ENCODE measurements around the gene CAMSAP2. TPM values are rescaled to one million over a fixed set of nuclear protein-coding genes. Genes with fewer than 3 reads are reported as not detected.

CAMSAP2 gene
- total RNA-seq, 1 donor: 55.7 TPM

DNA sequence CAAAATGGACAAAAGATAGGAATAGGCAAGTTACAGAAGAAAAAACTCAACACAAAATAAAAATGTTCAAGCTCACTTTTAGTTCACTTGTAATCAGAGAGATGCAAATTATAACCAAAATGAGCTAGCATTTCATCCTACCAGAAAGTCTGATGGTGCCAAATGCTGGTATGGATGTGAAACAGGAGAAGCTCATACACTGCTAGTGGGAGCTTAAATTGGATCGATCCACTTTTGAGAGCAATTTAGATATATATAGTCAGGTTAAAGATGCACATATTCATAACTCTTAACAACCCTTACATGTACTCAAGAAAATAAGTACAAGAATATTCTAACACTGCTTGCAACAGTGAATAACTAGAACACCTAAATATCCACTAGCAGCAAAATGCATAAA is 18.5 kb upstream of the CAMSAP2 start:
- TF ChIP-seq, protein P1, sequence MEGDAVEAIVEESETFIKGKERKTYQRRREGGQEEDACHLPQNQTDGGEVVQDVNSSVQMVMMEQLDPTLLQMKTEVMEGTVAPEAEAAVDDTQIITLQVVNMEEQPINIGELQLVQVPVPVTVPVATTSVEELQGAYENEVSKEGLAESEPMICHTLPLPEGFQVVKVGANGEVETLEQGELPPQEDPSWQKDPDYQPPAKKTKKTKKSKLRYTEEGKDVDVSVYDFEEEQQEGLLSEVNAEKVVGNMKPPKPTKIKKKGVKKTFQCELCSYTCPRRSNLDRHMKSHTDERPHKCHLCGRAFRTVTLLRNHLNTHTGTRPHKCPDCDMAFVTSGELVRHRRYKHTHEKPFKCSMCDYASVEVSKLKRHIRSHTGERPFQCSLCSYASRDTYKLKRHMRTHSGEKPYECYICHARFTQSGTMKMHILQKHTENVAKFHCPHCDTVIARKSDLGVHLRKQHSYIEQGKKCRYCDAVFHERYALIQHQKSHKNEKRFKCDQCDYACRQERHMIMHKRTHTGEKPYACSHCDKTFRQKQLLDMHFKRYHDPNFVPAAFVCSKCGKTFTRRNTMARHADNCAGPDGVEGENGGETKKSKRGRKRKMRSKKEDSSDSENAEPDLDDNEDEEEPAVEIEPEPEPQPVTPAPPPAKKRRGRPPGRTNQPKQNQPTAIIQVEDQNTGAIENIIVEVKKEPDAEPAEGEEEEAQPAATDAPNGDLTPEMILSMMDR (IDR thresholded peaks at IDR 0.05; ENCODE audit: insufficient read depth, low read depth, low read length): no peak

GRCh38 chr1:200724064-200724463 is 14.6 kb upstream of the CAMSAP2 start:
- TF ChIP-seq, protein P1 (IDR thresholded peaks at IDR 0.05; ENCODE audit: insufficient read depth, low read depth, low read length): no peak
- DNase-seq (ENCODE audit: low read depth): no peak
- no peak overlapping the region for H3K4me3 ChIP-seq (ENCODE audit: low read depth, low read length)

More for the DNA sequence above, 18.5 kb upstream of the CAMSAP2 start:
- no peak overlapping the region for H3K4me3 ChIP-seq (ENCODE audit: low read depth, low read length)
- no peak for DNase-seq (ENCODE audit: low read depth)

- no peak for DNase-seq (ENCODE audit: low read depth)
- no peak overlapping the region for H3K4me3 ChIP-seq (ENCODE audit: low read depth, low read length)
- TF ChIP-seq, protein P1 (IDR thresholded peaks at IDR 0.05; ENCODE audit: insufficient read depth, low read depth, low read length): no peak
Observed at GRCh38 chr1:200727257-200727656, 11.4 kb upstream of the CAMSAP2 start.

- TF ChIP-seq, protein P1 (IDR thresholded peaks at IDR 0.05; ENCODE audit: insufficient read depth, low read depth, low read length): no peak
- DNase-seq (ENCODE audit: low read depth): no peak
- no peak overlapping the region for H3K4me3 ChIP-seq (ENCODE audit: low read depth, low read length)
Observed at GRCh38 chr1:200729863-200730262, 8.8 kb upstream of the CAMSAP2 start.

DNA sequence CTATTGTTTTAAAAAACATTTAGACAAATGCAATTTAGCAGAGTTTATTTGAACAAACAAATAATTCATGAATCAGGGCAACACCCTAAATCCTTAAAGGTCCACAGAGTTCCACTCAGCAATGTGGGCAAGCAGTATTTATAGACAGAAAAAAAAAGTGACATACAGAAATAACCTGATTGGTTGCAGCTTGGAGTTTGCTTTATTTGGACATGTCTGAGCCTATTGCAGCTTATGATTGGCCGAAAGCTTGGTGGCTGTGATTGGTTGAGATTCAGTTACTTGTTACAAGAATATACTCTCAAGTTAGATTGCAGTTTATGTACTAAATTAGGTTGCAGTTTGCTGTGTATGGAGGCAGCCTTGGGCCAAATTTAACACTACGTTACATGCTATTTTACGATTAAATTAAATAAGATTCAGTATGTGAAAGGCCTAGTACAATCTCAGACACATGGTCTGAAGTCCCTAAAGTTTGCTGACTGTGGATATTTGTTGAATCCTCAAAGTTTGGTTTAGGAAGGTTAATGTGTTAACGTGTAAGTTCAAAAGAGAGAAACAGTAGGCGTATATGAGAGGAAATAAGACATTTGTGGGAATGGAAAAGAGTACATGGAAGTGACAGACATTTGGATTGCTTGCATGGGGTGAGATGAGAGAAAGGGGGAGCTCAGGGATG is 6.9 kb upstream of the CAMSAP2 start:
- DNase-seq (ENCODE audit: low read depth): no peak
- H3K4me3 ChIP-seq (ENCODE audit: low read depth, low read length): no peak overlapping the region
- TF ChIP-seq, protein P1 (IDR thresholded peaks at IDR 0.05; ENCODE audit: insufficient read depth, low read depth, low read length): no peak

GRCh38 chr1:200732438-200732837 is 6.3 kb upstream of the CAMSAP2 start:
- TF ChIP-seq, protein P1 (IDR thresholded peaks at IDR 0.05; ENCODE audit: insufficient read depth, low read depth, low read length): no peak
- H3K4me3 ChIP-seq (ENCODE audit: low read depth, low read length): no peak overlapping the region
- no peak for DNase-seq (ENCODE audit: low read depth)

GRCh38 chr1:200733907-200734306 is 4.8 kb upstream of the CAMSAP2 start:
- no peak overlapping the region for H3K4me3 ChIP-seq (ENCODE audit: low read depth, low read length)
- TF ChIP-seq, protein P1 (IDR thresholded peaks at IDR 0.05; ENCODE audit: insufficient read depth, low read depth, low read length): no peak
- no peak for DNase-seq (ENCODE audit: low read depth)
